NCI-H1930 (cell line): ENCODE results near the gene SCAPER.
A peak's percentile ranks its signal among the peaks of the same experiment; 100 is the strongest.
"Not testable (repeated sequence)": the region's sequence is repeated elsewhere in the genome, so short reads cannot be mapped to it uniquely, and the experiment has no call there.

Source experiments
- DNase-seq, 2 experiments: peaks; one replicate each; lab custom pipeline; 2025; lab: John Stamatoyannopoulos, UW

The SCAPER gene

DNA sequence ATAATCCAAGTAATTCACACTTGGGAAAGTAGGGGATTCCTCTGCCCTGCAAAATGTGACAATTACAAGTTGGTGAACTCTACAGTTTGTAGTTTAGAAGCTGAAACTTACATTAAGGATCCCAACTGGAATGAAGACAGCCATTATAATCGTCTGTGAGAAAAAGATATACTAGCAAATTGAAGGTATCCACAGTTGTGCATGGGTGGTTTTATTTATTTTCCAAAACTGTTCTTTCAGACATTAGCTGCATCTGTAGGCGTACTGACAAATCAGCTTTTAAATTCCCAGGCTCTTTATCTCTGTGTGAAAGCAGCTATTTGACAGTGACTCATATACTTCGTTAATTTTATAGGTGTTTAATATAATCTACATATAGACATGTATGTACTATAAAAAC is 581.1 kb downstream of the SCAPER start:
- DNase-seq, result no peak

DNA sequence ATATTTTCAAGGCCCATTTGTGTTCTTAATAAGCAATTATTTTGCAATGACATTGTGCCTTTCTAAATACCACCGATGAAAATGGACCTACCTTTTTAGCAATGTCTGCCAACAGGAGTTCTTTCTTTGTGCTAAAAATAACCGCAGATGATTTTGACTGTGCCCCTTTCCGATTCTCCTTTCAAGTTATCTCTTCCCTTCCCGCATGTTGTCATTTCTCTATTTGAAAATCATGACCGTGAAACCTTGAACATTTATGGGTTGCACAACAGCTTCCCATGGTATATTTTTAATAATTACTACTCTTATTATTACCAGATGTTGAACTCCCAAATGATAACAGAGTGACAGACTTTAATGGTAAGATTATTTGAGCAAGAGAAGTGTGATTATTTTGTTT is 583.5 kb downstream of the SCAPER start:
- no peak for DNase-seq

DNA sequence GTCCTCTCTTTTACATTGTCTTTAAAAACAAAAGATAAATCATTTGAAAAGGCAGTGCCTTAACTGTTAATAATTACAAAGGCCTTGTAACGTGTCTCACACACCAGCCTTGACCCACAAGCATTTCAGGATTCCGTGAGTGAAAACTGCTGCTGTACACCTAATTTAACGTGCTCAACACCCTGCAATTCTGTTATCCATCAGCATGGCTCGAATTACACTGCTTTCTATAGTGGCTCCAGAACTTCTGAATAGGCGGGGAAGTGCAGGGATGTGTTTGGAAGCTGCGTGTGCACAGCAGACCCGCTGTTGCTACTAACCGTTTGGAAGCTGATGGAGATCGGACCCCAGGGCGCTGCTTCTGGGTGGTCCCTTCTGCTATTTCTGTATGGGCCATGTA is 584.0 kb downstream of the SCAPER start:
- DNase-seq, result no peak

DNA sequence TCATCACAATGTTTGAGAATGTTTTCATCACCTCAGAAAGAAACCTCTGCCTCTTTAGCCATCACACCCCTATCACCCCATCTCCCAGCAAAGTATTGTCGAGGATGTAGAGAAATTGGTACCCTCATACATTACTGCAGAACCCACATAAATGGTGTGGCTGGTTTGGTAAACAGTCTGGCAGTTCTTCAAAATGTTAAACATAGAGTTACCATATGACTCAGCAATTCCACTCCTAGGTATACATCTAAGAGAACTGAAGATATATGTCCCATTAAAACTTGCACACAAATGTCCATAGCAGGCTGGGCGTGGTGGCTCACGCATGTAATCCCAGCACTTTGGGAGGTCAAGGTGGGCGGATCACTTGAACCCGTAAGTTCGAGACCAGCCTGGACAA is 585.1 kb downstream of the SCAPER start:
- no peak for DNase-seq

DNA sequence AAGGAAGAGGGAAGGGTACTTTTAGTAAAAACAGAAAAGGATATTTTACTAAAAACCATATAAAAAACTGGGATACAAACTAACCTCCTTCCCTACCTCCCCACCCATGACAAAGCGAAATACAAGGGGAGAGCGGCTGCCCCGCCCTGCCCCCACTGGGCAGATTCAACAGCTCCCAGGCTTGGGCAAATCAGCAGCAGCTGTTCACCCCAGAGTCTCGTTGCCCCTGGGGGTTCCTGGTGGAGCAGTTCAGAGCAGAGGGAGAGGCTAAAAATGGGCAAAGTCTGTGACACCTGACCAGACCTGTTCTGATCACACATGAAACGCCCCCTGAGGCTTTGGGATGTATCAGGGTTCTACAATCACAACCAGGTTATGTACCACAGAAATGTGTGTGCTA is 591.4 kb downstream of the SCAPER start:
- no peak for DNase-seq

DNA sequence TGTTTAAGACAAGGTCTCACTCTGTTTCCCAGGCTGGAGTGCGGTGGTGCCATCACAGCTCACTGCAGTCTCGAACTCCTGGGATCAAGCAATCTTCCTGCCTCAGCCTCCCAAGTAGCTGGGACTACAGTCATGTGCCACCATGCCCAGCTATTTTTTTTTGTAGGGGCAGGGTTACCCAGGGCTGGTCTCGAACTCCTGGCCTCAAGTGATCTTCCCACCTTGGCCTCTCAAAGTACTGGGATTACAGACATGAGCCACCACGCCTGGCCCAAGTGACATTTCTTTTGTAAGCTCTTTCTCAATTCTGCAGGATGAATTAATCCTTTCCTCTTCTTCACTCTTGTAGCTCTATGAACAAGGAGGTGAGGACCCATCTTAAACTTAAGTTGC is 592.0 kb downstream of the SCAPER start:
- DNase-seq, result not testable (repeated sequence)

DNA sequence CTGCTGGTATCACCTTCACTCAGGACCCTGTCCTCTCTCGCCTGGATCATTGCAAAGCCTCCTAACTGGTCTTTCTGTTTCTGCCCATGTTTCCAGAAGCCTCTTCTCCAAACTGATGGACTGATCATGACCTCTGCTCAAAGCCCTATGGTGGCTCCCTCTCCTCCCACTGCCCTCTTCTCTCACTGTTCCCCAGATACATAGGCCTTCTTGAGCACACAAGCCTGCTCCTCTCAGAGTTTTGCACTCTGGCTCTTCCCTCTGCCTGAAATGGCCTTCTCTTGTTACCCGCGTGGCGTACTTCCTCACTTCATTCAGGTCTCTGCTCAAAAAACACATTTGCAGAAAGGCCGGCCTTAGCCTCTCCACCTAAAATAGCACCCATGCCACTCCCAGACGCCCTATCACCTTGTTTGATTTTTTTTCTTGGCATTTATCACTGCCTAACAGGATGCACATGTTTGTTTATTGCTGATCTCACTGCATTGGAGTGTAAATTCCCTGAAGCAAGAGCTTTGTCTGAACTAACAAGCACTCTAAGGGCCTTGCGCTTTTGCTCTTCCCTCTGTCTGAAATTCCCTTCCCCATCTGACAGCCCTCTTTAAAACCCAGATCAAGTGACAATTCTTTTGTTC is 592.5 kb downstream of the SCAPER start:
- DNase-seq, result no peak

DNA sequence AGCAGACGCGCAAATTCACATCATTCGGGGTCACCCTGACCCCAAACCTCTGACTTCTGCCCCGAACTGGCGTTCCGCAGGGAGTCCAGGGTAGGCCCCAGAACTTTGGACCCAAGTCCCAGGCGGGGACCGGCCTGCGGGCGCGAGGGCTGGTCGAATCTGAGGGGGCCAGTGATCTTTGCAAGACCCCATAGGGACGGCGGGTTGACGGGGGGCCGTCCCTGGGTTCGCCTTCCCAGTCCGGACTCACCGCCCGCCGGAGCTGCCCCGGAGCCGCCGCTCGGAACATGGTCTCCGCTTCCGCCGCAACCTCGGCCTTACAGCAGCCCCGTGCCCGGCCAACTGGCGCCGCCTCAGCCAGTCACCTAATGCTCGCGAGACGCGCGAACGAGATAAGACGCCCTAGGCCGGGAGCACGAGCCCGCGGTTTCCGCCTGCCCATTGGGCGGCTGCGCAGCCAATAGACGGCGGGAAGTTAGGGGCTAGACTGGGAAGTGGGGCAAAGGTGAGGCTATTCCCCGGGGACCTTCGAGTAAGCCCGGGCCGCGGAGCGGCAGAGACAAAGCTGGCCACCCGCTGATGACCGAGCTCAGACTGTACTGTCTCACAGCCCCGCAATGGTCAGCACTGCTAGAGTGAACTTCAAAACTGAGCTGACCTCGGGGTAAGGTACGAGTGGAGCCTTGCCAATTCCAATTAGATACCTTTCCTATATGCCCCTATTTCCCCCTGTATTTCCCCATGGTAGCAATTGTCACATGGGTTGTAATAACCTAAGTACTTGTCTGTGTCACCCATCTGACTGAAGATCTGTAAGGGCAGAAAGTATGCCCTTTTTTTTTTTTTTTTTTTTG is 593.8 kb downstream of the SCAPER start, which contains the start of gene ETFA:
Gene ETFA (minus strand): TSS at position 370 of the 854 bp plus-strand sequence. CDS start 81 bp downstream, at position 289.
- DNase-seq, result peak; percentile 84 to 90

DNA sequence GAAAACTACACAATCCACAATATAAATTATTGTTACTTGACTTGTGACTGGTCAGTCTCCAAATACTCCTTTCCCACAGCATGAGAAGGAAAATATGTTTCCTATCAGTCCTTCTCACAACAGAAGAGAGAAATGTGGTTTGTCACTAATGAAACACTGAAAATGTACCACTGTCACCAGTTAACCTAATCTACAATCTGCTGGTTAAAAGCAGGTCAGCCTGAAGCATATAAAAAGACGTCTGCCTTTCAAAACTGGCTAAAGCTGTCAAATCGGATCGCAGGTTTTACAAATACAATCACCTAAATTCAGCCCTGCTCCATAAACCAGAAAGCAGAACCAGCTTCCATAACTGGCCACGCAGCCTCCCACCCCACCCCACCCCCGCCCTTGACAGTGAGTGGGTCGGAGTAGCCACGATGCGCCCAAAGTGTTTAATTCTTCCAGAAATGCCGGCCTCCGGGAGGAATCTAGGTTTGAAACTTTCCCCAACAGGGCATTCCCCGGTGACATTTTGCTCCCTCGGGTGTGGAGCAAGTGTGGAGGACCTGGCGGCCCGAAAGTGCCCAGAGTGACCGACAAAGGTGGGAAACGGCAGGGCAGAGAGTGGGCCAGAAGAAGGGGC is 594.6 kb downstream of the SCAPER start:
- no peak for DNase-seq

DNA sequence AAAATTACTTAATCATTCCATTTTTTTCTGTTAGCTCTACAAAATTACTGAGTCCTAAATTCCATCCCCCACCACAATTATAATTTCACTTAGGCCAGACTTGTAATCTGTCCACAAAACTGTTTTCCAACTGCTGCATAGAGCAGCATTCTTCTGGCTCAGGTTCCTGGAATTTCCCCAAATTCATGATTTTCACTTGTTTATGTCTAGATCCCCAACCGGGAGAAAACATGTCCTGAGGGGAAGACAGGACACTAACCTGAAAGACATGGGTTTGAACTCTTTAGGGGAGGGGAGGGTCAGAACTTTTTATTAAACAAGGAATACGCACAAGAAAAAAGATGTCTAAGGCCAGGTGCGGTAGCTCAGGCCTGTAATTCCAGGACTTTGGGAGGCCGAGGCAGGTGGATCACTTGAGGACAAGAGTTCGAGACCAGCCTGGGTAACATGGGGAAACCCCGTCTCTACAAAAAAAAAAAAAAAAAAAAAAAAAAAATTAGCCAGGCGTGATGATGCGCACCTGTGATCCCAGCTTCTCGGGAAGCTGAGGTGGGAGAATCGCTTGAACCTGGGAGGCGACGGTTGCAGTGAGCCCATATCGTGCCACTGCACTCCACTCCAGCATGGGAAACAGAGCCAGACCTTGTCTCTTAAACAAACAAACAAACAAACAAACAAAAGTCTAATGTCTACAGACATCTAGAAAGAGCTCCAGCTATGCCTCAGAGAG is 595.4 kb downstream of the SCAPER start:
- DNase-seq, result no peak

DNA sequence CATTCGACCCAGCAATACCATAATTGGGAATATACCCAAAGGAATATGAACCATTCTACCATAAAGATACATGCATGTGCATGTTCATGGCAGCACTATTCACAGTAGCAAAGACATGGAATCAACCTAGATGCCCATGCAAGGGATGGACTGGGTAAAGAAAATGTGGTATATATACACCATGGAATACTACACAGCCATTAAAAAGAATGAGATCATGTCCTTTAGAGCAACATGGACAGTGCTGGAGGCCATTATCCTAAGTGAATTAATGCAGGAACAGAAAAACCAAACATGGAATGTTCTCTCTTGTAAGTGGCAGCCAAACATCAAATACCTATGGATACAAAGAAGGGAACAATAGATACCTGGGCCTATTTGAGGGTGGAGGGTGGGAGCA is 601.2 kb downstream of the SCAPER start:
- no peak for DNase-seq

DNA sequence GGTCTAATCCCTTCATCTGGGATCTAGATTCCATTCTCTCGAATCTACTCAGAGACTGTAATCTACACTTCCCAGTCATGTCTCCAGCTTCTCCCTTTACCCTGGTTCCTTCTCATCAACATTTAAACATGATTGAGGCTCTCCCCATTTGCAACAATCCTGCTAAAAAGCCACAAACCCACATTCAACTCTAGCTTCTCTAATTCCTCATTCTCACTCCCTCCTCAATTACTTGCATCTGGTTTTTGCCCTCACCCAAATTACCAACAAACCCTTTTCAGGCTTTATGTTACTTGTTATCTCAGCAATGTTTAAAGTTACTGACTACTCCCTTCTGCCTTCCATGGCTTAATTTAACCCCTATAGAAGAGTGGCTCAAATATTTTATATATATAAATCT is 605.4 kb downstream of the SCAPER start:
- DNase-seq, result no peak

DNA sequence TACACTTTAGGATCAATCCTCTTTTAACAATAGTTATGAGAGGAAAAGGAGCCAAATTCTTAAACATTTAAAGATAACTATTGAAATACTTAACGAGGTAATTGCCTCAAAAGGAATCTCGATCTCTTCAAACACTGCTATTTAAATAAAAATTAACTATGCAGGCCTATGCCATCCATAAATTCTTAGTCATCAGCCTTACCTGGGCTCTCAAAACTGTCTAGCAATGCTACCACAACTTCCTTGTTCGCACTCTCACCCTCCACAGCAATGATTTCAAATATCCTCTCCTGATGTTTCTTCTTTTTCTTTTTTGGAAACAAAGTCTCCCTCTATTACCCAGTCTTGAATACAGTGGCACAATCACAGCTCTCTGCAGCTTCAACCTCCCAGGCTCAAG is 606.2 kb downstream of the SCAPER start:
- no peak for DNase-seq

DNA sequence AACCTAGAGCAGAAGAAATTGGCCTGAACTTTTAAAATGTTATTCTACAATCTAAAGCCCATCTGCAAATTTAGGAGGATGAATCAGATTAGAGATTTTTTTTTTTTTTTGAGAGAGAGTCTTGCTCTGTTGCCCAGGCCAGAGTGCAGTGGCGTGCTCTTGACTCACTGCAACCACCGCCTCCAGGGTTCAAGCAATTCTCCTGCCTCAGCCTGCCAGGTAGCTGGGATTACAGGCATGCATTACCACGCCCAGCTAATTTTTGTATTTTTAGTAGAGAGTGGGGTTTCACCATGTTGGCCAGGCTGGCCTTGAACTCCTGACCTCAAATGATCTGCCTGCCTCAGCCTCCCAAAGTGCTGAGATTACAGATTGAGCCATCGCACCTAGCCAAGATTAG is 607.2 kb downstream of the SCAPER start:
- DNase-seq, result not testable (repeated sequence)
